Fibroblast of pulmonary artery (primary cell): Measurements from ENCODE around the gene RLBP1.

Experiments used
- DNase-seq: peaks from one replicate; pipeline ENCODE4 v3.0.0-alpha.2; 2010; ENCODE audit warnings: low read depth
- H3K4me3 ChIP-seq: replicated peaks from 2 replicates; pipeline ENCODE4 v1.5.1; 2011; ENCODE audit warnings: low read depth, mild to moderate bottlenecking, control low read depth, low read length, moderate library complexity
- TF ChIP-seq, protein P1 (sequence below): IDR thresholded peaks from 2 replicates; pipeline ENCODE4 v1.5.1; 2011; ENCODE audit warnings: mild to moderate bottlenecking, control low read depth, low read length, inconsistent platforms; ENCODE audit errors: missing control alignments

RLBP1 gene

DNA sequence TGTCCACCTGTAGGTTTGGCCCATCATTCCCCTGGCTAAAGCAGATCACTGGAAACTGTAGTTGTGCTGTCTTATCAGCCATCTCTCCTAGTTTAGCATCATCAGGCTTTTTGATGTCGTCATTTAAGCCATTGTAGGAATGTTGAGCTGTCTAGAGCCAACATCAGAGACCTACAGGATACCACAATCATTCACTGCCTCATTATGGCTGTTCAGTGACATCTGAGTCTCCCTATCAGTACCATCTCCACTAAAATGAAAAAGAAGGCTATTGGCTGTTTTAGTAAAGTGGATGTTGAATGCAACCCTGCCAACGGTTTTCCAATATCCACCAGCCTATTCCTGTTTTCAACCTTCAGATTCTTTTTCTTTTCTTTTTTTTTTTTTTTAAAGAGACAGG is 29.2 kb downstream of the RLBP1 start:
- TF ChIP-seq, protein P1, sequence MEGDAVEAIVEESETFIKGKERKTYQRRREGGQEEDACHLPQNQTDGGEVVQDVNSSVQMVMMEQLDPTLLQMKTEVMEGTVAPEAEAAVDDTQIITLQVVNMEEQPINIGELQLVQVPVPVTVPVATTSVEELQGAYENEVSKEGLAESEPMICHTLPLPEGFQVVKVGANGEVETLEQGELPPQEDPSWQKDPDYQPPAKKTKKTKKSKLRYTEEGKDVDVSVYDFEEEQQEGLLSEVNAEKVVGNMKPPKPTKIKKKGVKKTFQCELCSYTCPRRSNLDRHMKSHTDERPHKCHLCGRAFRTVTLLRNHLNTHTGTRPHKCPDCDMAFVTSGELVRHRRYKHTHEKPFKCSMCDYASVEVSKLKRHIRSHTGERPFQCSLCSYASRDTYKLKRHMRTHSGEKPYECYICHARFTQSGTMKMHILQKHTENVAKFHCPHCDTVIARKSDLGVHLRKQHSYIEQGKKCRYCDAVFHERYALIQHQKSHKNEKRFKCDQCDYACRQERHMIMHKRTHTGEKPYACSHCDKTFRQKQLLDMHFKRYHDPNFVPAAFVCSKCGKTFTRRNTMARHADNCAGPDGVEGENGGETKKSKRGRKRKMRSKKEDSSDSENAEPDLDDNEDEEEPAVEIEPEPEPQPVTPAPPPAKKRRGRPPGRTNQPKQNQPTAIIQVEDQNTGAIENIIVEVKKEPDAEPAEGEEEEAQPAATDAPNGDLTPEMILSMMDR, result no peak
- H3K4me3 ChIP-seq, result no peak overlapping the region
- no peak for DNase-seq

DNA sequence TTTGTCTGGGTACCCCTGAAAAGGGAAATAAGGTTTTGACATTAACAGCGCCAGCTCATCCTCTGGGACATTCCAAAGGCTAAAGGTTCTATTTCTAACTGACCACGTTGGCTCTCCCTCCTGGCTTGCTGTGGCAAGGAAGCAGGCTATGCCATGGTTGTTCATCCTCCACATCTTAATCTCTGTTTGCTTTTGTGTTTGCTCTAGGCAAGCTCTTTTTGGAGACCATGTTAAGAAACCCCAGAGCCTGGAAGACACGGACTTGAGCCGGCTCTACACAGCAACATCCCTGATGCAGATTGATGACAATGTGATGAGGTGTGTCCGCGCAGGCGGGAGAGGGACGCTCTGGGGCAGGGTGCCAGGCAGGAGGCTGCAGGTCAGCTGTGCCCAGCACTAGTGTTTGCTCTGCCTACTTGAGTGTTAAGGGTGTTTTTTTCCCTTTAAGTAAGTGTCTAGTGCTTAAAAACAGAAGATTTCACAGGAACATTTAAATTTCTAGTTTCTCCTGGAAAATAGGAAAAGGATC is 33.3 kb downstream of the RLBP1 start:
- H3K4me3 ChIP-seq, result no peak overlapping the region
- DNase-seq, result no peak
- TF ChIP-seq, protein P1, result no peak

DNA sequence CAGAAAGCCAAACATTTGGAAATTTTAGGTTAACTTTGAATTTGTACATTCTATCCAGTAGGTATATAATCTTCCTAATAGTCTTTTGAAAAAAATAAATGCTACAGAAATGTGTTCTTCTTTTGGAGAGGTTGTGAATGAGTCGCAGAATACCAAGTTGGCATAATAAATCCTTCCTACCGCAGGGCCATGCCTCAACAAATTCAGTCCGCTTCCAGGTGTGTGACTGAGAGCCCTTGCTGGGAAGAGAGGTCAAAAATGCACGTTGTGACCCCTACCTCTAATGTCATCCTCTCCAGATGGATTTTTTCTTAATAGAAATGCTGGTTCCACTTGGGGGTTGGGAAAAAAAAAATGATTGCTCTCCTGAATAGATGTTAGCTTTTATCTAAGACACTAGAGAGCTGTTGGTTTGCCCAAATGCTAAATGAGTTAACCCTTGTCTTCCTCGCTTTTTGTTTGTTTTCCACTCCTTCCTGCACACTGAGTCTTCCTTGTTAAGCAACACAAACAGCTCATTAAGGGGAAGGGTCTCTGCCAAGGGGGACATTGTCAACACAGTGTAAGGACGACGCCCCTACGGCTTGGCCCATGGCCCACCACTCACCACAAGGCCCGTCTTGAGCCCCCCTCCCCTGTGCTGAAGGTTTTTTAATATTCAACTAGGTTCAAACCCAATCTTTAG is 33.9 kb downstream of the RLBP1 start:
- no peak overlapping the region for H3K4me3 ChIP-seq
- no peak for DNase-seq
- TF ChIP-seq, protein P1, result no peak

DNA sequence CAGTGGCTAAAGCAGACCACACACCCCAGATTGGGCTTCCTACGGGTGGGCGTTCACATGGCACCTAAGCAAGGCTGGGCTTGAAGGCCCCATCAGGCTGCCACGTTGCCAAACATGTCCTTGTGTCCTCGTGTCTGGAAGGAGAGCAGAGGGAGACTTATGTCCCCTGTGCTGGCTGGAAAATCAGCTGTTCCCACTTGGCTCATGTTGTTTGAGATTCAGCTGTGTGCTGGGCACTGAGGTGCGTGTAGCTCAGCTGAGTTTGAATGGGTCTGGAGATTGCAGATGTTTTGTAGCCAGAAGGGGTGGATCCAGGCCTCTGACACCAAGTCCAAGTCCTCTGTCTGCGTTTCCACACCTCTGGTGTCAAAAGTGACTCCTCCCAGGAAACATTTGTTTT is 34.6 kb downstream of the RLBP1 start:
- no peak overlapping the region for H3K4me3 ChIP-seq
- DNase-seq, result no peak
- TF ChIP-seq, protein P1, result no peak

DNA sequence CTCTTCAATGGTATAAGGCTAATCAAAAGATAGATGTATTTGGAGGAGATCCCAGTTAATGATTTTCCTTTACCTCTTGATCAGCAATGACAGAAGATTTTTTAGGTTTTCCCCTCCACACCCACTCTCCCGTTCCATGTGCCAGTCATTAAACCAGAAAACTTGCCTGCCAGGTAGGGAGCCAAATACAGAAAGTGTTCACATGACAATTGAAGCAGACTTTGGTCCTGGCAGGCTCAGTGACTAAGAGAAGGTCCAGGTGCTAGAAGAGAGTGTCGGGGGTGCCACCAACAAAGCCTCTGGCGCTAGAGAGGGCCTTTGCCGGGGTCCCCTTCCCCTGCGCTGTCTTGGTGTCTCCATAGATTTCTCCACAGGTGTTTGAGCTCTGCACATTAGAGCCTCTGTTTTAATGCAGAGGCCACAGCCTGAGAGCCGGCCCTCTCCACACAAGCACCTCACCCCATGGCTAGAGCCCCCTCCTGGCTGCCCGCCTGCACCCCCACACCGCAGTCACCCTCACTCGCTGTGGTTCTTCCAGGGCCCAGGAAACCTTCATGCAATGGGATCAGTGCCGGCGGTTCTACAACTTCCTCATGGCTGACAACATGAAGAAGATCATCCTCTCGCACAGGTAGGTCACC is 36.4 kb downstream of the RLBP1 start:
- no peak overlapping the region for H3K4me3 ChIP-seq
- TF ChIP-seq, protein P1, result no peak
- DNase-seq, result no peak

DNA sequence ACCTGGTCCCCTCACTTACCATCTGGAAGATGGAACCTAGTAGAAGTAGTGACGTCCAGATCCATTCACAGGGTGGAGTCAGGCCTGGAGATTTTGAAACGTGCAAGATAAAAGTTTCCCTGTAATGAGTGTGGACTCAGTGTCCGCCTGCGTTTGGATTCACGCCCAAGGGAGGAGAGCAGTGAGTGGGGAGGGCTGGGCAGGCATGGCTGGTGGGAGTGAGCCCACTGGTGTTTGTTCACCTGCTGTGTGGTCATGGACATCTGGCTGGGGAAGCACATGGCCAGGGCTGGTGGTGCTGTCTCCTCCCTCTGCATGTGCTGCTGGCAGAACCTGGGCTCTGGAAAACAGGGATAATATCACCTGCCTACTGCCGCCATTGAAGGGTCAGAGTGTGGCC is 37.0 kb downstream of the RLBP1 start:
- H3K4me3 ChIP-seq, result no peak overlapping the region
- TF ChIP-seq, protein P1, result no peak
- no peak for DNase-seq
